Pancreas (tissue), 10 donors: ENCODE results near the gene INTU. TPM values are rescaled to one million over a fixed set of nuclear protein-coding genes. Genes with fewer than 3 reads are reported as not detected.

ENCODE experiments used
- ATAC-seq, 4 donors: fragments of 200-7000 bp; cut with Tn5 transposase; one replicate each; pipeline versions ENCODE4 v1.8.0 to v1.9.1; 2020; ENCODE audit warnings: mild to moderate bottlenecking in 4 of 4, moderate library complexity in 4 of 4
- DNase-seq, 6 donors: peaks; one replicate each; pipeline ENCODE4 v3.0.0-alpha.2; 2020
- FAIRE-seq: peaks from 2 replicates; lab custom pipeline; 2012; peaks lifted over from hg19 to GRCh38; lab: Jason Lieb, UNC
- H3K27ac ChIP-seq, 4 donors: fragments of 200-600 bp; sonication (generic); 1 replicate in 3 of 4; 2 replicates in 1 of 4; pipeline versions ENCODE4 v1.5.0 to v1.8.0; 2020
- H3K27me3 ChIP-seq, 4 donors: fragments of 200-600 bp; one replicate each; pipeline ENCODE4 v1.8.0; 2021
- H3K36me3 ChIP-seq, 3 donors: fragments of 200-600 bp; sonication (generic) in 1 of 3; one replicate each; pipeline versions ENCODE4 v1.5.0 to v1.8.0; 2020 to 2021
- H3K4me1 ChIP-seq, 3 donors: fragments of 200-600 bp; one replicate each; pipeline ENCODE4 v1.8.0; 2021
- H3K4me3 ChIP-seq, 4 donors: fragments of 200-600 bp; sonication (generic) in 2 of 4; one replicate each; pipeline versions ENCODE4 v1.5.0 to v1.8.0; 2020 to 2021
- H3K9me3 ChIP-seq, 4 donors: fragments of 200-600 bp; one replicate each; pipeline ENCODE4 v1.8.0; 2021
- CTCF ChIP-seq, 4 donors: fragments of 200-600 bp; sonication (generic) in 3 of 4; IDR thresholded peaks; one replicate each; pipeline versions ENCODE4 v1.5.0 to v1.8.0; 2021; ENCODE audit warnings: antibody characterized with exemption in 4 of 4
- WGBS, 2 donors: extraction: QIAGEN DNeasy Blood & Tissue Kit; methylation state at CpG; one replicate each; pipeline ENCODE4 v1.1.7; 2013; 5-methylcytosine and 5-hydroxymethylcytosine counted together
- intact Hi-C, 3 donors: fragments of 100-400 bp; cut with DNase I; formaldehyde crosslinking; loops; one replicate each; pipeline versions ENCODE4 v1.11.1 to v1.14.2; 2022
- polyA plus RNA-seq, 2 donors: library from polyadenylated mRNA; stranded (reverse); fragments of 200-250 nt; gene quantifications; one replicate each; pipeline ENCODE4 v1.2.3, GENCODE V29; 2013
- total RNA-seq, 6 donors: library from RNA; stranded (reverse); fragmentation: NEBNext Ultra II Directional in 4 of 6; extraction: Animal tissue kit (Norgen Biotek cat#: 25700) in 4 of 6; gene quantifications; one replicate each; pipeline versions ENCODE4 v1.2.1 to v1.2.4, GENCODE V29; 2021 to 2023
- donor health status: healthy with polysubstance abuse.
- donor health status: DM: no; HTN: no; CAD: no; lungs with moderate emphysema.
- donor health status: DM: no; HTN: no; CAD: no.
- donor health status: control.
- donor health status: control.
- donor health status: Bipolar disorder and iron deficiency.
- donor health status: DM: yes; HTN: yes; CAD: no.
- donor health status: DM: no; HTN: no; CAD: no.
- donor health status: DM: no; HTN: no; CAD: no.
- donor health status: DM: yes; HTN: yes; CAD: no.

INTU gene
- total and polyA plus RNA-seq, 8 donors: 1.7 to 8.1 (median 4.1) TPM

- intact Hi-C loops: no loop called here
- H3K4me1 ChIP-seq: no peaks in the 10 kb centered on the region
- H3K36me3 ChIP-seq: no peaks in the 10 kb centered on the region
- H3K9me3 ChIP-seq: no peaks in the 10 kb centered on the region
- TF ChIP-seq CTCF (IDR thresholded peaks at IDR 0.05): no peak
- FAIRE-seq (no peak), DNase-seq (no peak), ATAC-seq (no peak)
- no peak overlapping the region for H3K27ac ChIP-seq
- H3K27me3 ChIP-seq: no peaks in the 10 kb centered on the region
- WGBS, 2 donors: 76 to 84% methylated on average over 1 of the region's 1 CpG
- H3K4me3 ChIP-seq: no peak overlapping the region
Observed at GRCh38 chr4:127669691-127670090, 36.9 kb downstream of the INTU start.

GRCh38 chr4:127672111-127672510 is 39.4 kb downstream of the INTU start:
- 98% methylated on average over 2 of the region's 2 CpGs for WGBS, 2 donors
- intact Hi-C loops: no loop called here
- ATAC-seq: no peak

DNA sequence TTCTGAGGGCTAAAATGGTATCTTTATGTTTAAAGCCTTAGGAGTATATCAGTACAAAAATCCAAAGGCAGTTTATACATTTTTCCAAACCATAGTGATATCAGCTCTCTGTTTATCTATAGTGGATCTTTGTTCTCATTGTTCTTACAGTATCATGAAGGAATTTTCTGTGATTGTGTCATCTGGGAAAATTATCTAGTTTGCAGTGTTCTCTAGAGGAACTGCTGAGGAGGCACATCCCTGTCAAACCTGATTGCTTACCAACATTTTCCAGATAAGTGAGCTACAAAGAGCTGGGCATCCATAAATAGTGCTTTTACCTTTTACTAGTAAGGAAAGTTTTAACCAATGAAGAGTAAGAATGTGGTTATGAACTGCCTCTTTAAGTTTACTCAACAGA is 52.5 kb downstream of the INTU start:
- no peak overlapping the region for H3K27ac ChIP-seq
- FAIRE-seq: no peak
- ATAC-seq: no peak
- DNase-seq: no peak
- H3K27me3 ChIP-seq: no peaks in the 10 kb centered on the region
- no peak overlapping the region for H3K4me3 ChIP-seq
- intact Hi-C loops: no loop called here
- no peaks in the 10 kb centered on the region for H3K9me3 ChIP-seq
- no peaks in the 10 kb centered on the region for H3K4me1 ChIP-seq
- no peaks in the 10 kb centered on the region for H3K36me3 ChIP-seq
- TF ChIP-seq CTCF (IDR thresholded peaks at IDR 0.05): no peak

More at GRCh38 chr4:127672111-127672510, 39.4 kb downstream of the INTU start:
- Histone ChIP-seq H3K36me3 (no peaks in the 10 kb centered on the region), H3K27me3 (no peaks in the 10 kb centered on the region), H3K4me1 (no peaks in the 10 kb centered on the region), H3K4me3 (no peak overlapping the region), H3K27ac (no peak overlapping the region), H3K9me3 (no peaks in the 10 kb centered on the region)
- DNase-seq: no peak
- TF ChIP-seq CTCF (IDR thresholded peaks at IDR 0.05): no peak
- FAIRE-seq: no peak

DNA sequence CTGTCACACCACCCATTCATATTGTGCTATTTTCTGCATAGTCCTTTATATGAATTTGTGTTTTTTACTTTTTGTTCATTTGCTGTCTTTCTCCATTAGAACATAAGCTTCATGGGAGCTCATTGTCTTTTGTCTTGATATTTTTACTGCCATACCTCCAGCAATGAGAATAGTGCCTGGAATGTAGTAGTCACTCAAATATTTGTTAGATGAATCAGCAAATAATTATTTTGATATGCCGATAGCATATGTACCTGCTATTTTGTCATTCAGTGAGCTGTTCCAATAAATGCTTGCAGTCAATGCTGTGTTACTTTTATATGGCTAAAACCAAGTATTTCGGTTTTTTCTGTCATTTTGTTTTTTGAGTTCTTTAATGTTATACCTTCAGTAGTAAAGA is 53.9 kb downstream of the INTU start:
- no peak for FAIRE-seq

GRCh38 chr4:127687580-127687979 is 54.8 kb downstream of the INTU start:
- intact Hi-C loops: no loop called here
- Histone ChIP-seq H3K4me3 (no peak overlapping the region), H3K27ac (no peak overlapping the region), H3K27me3 (no peaks in the 10 kb centered on the region), H3K4me1 (no peaks in the 10 kb centered on the region), H3K36me3 (no peaks in the 10 kb centered on the region), H3K9me3 (no peaks in the 10 kb centered on the region)
- ATAC-seq: no peak
- DNase-seq: no peak
- WGBS, 2 donors: 85 to 89% methylated on average over 7 of the region's 7 CpGs
- no peak for TF ChIP-seq CTCF (IDR thresholded peaks at IDR 0.05)
- FAIRE-seq: no peak

More for the DNA sequence above, 53.9 kb downstream of the INTU start:
- H3K4me1 ChIP-seq: no peaks in the 10 kb centered on the region
- H3K27me3 ChIP-seq: no peaks in the 10 kb centered on the region
- H3K27ac ChIP-seq: no peak overlapping the region
- no peaks in the 10 kb centered on the region for H3K9me3 ChIP-seq
- intact Hi-C loops: no loop called here
- DNase-seq (no peak), ATAC-seq (no peak)
- no peak overlapping the region for H3K4me3 ChIP-seq
- WGBS, 2 donors: 76 to 83% methylated on average over 2 of the region's 2 CpGs
- no peak for TF ChIP-seq CTCF (IDR thresholded peaks at IDR 0.05)
- H3K36me3 ChIP-seq: no peaks in the 10 kb centered on the region
